ENCODE results near the gene ATP8A2. TPM values are rescaled to one million over a fixed set of nuclear protein-coding genes. Genes with fewer than 3 reads are reported as not detected.
"Not testable (repeated sequence)": the region's sequence is repeated elsewhere in the genome, so short reads cannot be mapped to it uniquely, and the experiment has no call there.

The ATP8A2 gene
- polyA plus RNA-seq, 1 donor, result 1.6 TPM

DNA sequence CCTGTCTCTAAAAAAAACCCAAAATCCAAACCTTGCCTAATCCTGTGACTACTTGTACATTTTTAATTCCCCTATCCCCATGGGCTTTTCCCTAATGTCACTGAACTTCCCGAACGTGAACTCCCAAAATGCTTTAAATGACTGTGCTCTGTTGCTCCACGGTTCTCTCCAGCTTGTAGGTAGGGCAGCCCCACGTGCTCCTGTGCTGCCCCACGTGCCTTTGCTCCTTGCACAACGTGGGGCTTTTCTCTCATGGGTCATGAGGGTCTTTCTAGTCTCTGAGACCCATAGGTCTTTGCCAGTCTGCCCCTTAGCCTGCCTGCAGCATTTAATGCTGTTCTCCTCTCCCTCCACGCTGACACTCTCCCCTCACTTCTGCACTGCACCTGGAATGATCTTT, 558.0 kb downstream of the ATP8A2 start:
- no peak for DNase-seq

- no peak for DNase-seq
Measured at GRCh38 chr13:25930653-25931052, 558.9 kb downstream of the ATP8A2 start.

- no peak for DNase-seq
Measured at GRCh38 chr13:25932365-25932764, 560.6 kb downstream of the ATP8A2 start.

- no peak for DNase-seq
Measured at GRCh38 chr13:25933520-25933919, 561.7 kb downstream of the ATP8A2 start.

- no peak for DNase-seq
Measured at GRCh38 chr13:25934127-25934526, 562.4 kb downstream of the ATP8A2 start.

DNA sequence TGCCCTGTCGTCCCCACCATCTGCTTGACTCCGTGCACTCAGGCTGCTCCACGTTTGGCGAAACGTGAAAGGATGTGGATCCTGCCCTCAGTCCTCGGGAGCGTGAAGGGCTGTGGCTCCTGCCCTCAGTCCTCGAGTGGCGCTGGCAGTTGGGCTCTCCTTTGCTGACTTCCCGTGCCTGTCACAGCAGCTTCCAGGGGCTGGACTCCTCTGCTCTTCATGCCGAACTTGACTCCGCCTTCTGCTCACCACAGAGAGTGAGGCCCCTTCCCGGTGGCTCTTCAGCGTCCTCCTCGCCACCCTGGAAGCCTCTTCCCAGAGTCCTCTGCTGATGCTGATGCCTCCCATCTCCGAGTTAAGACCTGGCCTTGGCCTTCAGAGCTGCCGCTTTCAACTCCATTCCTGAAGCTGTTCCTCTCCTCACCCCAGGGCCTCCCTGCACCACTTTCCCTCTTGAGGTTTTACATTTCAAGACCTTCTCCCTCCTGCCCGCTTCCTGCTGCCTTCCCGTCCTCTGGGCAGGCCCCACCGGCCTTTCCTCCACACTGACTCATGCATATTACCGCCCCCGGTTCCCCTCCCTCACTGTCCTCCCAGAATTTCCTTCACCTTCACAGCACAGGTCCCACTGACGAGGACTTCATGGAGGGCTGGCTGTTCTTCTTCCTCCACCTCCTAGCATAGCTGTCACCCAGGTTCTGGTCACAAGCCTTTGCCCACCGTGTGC, 568.4 kb downstream of the ATP8A2 start:
- DNase-seq, result no peak

GRCh38 chr13:25943081-25943480, 571.3 kb downstream of the ATP8A2 start:
- DNase-seq, result no peak

- DNase-seq, result no peak
Measured at GRCh38 chr13:25943658-25944057, 571.9 kb downstream of the ATP8A2 start.

DNA sequence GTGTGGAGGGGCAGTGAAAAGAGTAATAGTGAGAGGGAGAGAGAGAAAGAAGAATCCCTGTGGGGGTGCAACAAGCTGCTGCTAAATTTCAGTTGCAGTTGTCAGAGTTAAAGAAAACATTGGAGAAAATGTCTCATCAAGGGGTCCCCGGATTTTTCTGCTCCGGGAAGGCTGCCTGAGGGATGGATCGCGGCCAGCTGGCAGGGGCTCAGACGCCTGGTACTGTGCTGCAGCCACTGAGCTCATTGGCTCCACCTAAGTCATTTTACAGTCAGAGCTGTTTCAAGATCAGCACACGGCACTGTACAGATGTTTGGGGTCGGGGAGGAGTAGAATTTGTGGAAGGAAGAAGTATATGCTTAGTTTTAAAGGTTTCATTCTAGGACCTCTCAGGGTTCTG, 573.8 kb downstream of the ATP8A2 start:
- DNase-seq, result no peak

- no peak for DNase-seq
Measured at GRCh38 chr13:25946321-25946720, 574.5 kb downstream of the ATP8A2 start.

DNA sequence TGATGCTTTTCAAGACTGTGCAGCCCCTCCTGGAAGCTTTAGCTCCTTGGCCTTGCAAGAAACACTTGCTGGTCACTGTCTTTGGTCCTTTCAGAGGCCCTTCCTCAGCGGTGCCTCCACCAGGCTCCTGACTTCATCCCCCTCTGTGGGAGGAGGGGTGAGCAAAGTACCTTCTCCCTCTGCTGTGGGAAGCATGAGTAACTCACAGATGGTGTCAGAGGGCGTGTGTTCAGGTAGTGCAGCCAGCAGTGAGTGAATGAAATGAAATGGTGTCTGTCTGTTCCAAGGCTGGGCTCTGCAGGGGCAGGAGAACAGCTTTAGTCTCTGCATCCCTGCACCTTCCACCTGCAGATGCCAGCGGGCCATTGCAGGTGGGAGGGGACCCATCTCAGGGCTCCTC, 577.1 kb downstream of the ATP8A2 start:
- DNase-seq, result no peak

DNA sequence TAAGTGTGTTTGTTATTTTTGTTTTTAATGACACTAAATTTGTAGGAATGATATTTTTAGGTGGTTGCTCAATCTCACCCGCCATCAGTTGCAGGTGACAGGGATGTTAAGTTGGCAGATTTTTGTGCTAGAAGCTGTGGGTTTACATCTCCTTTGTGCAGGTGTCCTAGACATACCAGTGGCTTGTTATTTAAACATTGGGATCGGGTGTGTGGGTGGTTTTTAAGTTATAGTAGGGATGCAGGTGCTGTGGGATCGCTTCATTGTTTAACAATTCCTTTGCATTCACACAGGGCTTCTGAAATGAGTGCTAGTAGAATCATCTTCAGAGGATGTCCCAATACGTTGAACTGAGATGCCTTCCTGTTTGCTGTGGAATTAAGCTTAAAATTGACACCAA, 580.1 kb downstream of the ATP8A2 start:
- no peak for DNase-seq

GRCh38 chr13:25954080-25954479, 582.3 kb downstream of the ATP8A2 start:
- DNase-seq, result not testable (repeated sequence)

GRCh38 chr13:25954943-25955342, 583.2 kb downstream of the ATP8A2 start:
- DNase-seq, result not testable (repeated sequence)

DNA sequence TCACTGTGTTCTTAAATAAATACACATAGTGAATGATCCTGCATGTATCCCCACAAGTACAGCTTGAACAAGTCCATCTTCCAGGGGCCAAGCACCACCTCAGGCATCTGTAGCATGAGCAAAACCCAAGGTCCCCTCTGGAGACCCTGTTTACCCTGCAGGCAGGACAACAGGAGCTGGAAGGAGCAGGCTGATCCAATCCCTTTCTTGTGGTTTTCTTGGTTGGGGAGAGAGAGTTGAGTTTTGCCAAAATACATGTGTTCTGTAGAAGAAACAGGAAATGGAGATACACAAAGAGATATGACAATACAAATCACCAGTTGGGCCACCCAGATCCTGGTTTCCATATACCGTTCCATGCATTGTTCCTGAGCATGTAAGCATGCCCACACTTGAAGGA, 587.2 kb downstream of the ATP8A2 start:
- DNase-seq, result no peak

GRCh38 chr13:25961294-25961693, 589.5 kb downstream of the ATP8A2 start:
- no peak for DNase-seq

DNA sequence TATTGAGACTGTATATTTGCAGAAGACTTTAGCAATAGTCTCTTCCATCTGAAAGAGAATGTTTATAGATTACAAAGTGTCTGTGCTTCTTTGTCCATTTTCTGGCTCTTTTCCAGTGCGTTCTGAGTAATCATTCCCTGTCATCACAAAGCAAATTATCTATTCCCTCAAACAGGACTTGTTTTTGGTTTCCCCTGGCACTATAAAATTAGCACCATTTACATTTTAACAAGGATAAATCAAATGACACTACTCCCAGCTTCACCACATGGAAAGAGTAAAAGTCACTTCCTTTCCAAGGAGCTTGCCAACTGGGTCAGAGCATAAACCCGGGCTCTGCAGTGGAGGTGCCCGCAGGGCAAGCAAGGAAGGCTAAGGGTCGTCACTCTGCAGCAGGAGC, 591.9 kb downstream of the ATP8A2 start:
- no peak for DNase-seq

GRCh38 chr13:25965596-25965995, 593.8 kb downstream of the ATP8A2 start:
- no peak for DNase-seq

DNA sequence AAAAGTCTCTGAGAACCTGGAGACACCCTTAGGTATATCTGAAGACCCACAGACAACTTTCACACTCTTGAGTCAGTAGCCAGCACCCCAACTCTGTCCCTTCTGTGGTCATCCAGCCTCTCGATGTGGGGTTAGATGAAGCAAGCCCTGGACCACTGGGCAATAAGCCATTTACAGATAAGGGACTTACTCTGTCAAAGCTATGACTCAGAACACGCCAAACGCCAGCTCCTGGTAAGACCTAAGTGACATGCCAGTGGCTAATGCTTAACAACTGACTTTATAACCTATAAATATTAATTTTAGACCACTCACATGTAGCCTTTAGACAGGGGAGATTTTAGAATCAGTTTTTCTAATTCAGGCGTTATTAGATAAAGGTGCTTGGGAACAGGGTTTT, 594.3 kb downstream of the ATP8A2 start:
- no peak for DNase-seq

GRCh38 chr13:25967144-25967543, 595.4 kb downstream of the ATP8A2 start:
- no peak for DNase-seq

DNA sequence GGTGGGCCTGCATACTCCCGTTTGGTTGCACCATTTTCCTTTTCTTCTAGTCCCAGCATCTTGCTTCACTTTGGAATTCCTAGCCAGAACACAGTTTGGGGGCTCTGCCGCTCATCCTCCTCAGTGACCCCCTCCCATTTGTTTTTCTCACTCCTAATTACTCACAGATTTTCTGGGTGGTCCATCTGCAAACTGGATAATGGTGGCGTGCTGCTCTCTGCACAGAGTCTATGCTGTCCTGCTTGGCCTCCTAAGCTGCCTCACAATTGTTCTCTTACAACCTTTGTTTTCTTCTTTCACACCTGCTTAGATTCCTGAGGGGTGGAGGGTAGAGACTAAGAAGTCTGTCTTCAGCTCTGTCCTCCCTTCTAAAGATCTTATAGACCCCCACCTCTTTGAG, 599.3 kb downstream of the ATP8A2 start:
- no peak for DNase-seq

GRCh38 chr13:25971459-25972145, 599.8 kb downstream of the ATP8A2 start:
- no peak for DNase-seq

DNA sequence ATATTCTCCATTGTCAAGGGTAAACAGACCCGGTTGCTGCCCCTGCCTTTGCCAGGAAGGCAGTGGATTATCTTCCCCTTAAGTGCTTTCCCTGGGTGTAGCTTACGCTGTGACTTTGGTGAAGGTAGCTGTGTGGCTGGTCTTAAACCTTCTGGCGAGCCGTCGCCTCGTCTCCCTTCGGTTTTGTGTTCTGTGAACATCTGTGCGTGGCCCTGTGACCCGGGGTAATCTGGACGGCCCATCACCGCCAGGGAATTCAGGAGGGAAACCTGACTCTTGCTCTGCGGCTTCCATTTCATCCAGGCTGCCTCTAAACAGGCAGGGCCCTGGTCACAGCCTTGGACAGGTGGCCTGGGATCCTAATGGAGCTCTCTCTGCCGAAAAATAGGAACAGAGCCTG, 601.3 kb downstream of the ATP8A2 start:
- DNase-seq, result no peak

DNA sequence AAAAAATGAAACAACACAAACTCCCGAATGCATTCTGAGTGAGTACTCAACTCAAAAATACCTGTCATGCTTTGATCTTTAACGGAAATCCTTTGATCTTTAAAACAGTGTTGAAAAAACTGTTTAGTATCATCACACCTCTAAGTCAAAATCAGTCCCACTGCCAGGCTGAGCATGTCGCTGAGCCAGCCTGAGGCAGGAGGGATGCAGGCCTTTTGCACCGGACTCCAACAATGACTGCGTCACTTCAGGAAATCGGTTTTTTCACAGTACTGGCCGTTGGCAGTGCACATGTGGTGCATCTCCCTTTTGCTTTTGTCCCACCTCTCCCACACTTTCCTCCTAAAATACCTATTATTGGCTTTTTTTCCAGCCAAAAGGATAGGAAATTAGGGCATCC, 601.8 kb downstream of the ATP8A2 start:
- DNase-seq, result no peak

All from hindlimb muscle (tissue), 1 donor.